ENCODE data around the gene KCNAB1. TPM values are rescaled to one million over a fixed set of nuclear protein-coding genes. Genes with fewer than 3 reads are reported as not detected.

KCNAB1 gene
- total and polyA plus RNA-seq, 4 donors = 0.76 to 2.8 (median 1.0) TPM

- TF ChIP-seq REST (IDR thresholded peaks at IDR 0.05) = no peak
- no peak for TF ChIP-seq TAF1 (conservative IDR thresholded peaks at IDR 0.05)
- no peak for TF ChIP-seq ATF3 (IDR thresholded peaks at IDR 0.05)
- no peak for TF ChIP-seq HNF4G (IDR thresholded peaks at IDR 0.05)
- TF ChIP-seq RXRA (IDR thresholded peaks at IDR 0.05) = no peak
Measured at GRCh38 chr3:156304406-156304805, 184.0 kb downstream of the KCNAB1 start (continued).

GRCh38 chr3:156305672-156306071 is 185.3 kb downstream of the KCNAB1 start:
- Histone ChIP-seq H3K9ac (ENCODE audit: low read depth in 1 of 2, low read length in 2 of 2) (no peak overlapping the region), H3K27me3 (ENCODE audit: control insufficient read depth in 4 of 4, insufficient read depth in 4 of 4, low read length in 3 of 4) (no peaks in the 10 kb centered on the region), H3K27ac (ENCODE audit: low read depth in 1 of 2, low read length in 2 of 2) (no peak overlapping the region), H3K36me3 (ENCODE audit: control insufficient read depth in 4 of 4, insufficient read depth in 3 of 4, low read depth in 1 of 4, low read length in 3 of 4) (no peaks in the 10 kb centered on the region), H3K4me1 (ENCODE audit: control insufficient read depth in 4 of 4, insufficient read depth in 4 of 4, low read length in 3 of 4) (no peaks in the 10 kb centered on the region), H3K4me3 (ENCODE audit: low read depth in 1 of 3, low read length in 3 of 3) (no peak overlapping the region), H3K9me3 (ENCODE audit: control insufficient read depth in 4 of 4, low read length in 3 of 4) (no peaks in the 10 kb centered on the region)
- 87% methylated on average over 1 of the region's 1 CpG for whole genome bisulfite sequencing
- no peak for DNase-seq (ENCODE audit: low spot score)
- TF ChIP-seq YY1 (IDR thresholded peaks at IDR 0.05) (no peak), RAD21 (IDR thresholded peaks at IDR 0.05) (no peak), FOXA2 (IDR thresholded peaks at IDR 0.05) (no peak)

- WGBS = 64% methylated on average over 4 of the region's 4 CpGs
- DNase-seq (ENCODE audit: low spot score) = no peak
- Histone ChIP-seq H3K36me3 (ENCODE audit: control insufficient read depth in 4 of 4, insufficient read depth in 3 of 4, low read depth in 1 of 4, low read length in 3 of 4) (no peaks in the 10 kb centered on the region), H3K4me1 (ENCODE audit: control insufficient read depth in 4 of 4, insufficient read depth in 4 of 4, low read length in 3 of 4) (no peaks in the 10 kb centered on the region), H3K9ac (ENCODE audit: low read depth in 1 of 2, low read length in 2 of 2) (no peak overlapping the region), H3K27ac (ENCODE audit: low read depth in 1 of 2, low read length in 2 of 2) (no peak overlapping the region), H3K4me3 (ENCODE audit: low read depth in 1 of 3, low read length in 3 of 3) (no peak overlapping the region), H3K27me3 (ENCODE audit: control insufficient read depth in 4 of 4, insufficient read depth in 4 of 4, low read length in 3 of 4) (no peaks in the 10 kb centered on the region), H3K9me3 (ENCODE audit: control insufficient read depth in 4 of 4, low read length in 3 of 4) (no peaks in the 10 kb centered on the region)
- no peak for TF ChIP-seq SP1 (IDR thresholded peaks at IDR 0.05)
- no peak for TF ChIP-seq TAF1 (conservative IDR thresholded peaks at IDR 0.05)
- no peak for TF ChIP-seq FOXA2 (IDR thresholded peaks at IDR 0.05)
- no peak for TF ChIP-seq YY1 (IDR thresholded peaks at IDR 0.05)
- TF ChIP-seq EGR1 (IDR thresholded peaks at IDR 0.05; ENCODE audit: low read depth in 2 of 2) = no peak
- no peak for TF ChIP-seq GABPA (IDR thresholded peaks at IDR 0.05 in 1 of 2, conservative IDR thresholded peaks at IDR 0.05 in 1 of 2)
- no peak for TF ChIP-seq FOXA1 (IDR thresholded peaks at IDR 0.05)
- no peak for TF ChIP-seq ZBTB33 (IDR thresholded peaks at IDR 0.05)
- TF ChIP-seq RXRA (IDR thresholded peaks at IDR 0.05) = no peak
- no peak for TF ChIP-seq MAX (IDR thresholded peaks at IDR 0.05)
- no peak for TF ChIP-seq ATF3 (IDR thresholded peaks at IDR 0.05)
- TF ChIP-seq NR2F2 (IDR thresholded peaks at IDR 0.05) = no peak
- no peak for TF ChIP-seq JUND (IDR thresholded peaks at IDR 0.05)
Measured at GRCh38 chr3:156307704-156308103, 187.3 kb downstream of the KCNAB1 start.

All from liver (tissue), 9 donors.